HL-60 (cell line): ENCODE results near the gene ZNF740.

ENCODE experiments used
- SPI1 ChIP-seq: IDR thresholded peaks from 2 replicates; pipeline ENCODE4 v1.6.1; 2012; ENCODE audit warnings: low read depth, mild to moderate bottlenecking, borderline replicate concordance
- TF ChIP-seq, protein P1 (sequence below): IDR thresholded peaks from one replicate; pipeline ENCODE4 v1.5.1; 2011; ENCODE audit warnings: low read length, control low read depth, inconsistent platforms; ENCODE audit not compliant: insufficient read depth

DNA sequence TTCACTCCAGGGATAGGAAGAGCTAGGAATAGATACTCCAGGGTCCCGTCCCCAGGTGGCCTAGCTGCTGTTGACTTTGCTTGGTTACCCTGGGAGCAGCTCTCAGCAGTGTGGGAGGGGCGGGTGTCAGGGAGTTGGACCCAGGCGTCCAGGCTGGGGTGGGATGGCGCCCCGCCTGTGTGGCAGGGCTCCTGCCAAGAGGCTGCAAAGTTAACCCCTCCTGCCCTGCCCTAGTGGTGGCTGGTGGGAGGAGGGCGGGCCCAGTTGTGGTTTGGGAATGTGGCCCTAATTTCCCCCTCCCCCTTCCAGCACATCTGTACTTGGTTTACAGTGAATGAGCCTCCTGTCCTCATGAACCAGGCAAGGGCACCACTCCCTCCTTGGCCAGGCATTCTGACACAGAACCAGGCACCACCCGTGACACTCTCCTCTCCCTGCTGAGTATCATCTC is 53.2 kb downstream of the ZNF740 start:
- TF ChIP-seq, protein P1, sequence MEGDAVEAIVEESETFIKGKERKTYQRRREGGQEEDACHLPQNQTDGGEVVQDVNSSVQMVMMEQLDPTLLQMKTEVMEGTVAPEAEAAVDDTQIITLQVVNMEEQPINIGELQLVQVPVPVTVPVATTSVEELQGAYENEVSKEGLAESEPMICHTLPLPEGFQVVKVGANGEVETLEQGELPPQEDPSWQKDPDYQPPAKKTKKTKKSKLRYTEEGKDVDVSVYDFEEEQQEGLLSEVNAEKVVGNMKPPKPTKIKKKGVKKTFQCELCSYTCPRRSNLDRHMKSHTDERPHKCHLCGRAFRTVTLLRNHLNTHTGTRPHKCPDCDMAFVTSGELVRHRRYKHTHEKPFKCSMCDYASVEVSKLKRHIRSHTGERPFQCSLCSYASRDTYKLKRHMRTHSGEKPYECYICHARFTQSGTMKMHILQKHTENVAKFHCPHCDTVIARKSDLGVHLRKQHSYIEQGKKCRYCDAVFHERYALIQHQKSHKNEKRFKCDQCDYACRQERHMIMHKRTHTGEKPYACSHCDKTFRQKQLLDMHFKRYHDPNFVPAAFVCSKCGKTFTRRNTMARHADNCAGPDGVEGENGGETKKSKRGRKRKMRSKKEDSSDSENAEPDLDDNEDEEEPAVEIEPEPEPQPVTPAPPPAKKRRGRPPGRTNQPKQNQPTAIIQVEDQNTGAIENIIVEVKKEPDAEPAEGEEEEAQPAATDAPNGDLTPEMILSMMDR, result no peak
- no peak for TF ChIP-seq SPI1
